Hematopoietic multipotent progenitor cell (in vitro differentiated cells): ENCODE results near the gene NEU4. TPM values are rescaled to one million over a fixed set of nuclear protein-coding genes. Genes with fewer than 3 reads are reported as not detected.

Source experiments
- DNase-seq, 3 donors: peaks; one replicate each; pipeline ENCODE4 v3.0.0-alpha.2; 2011 to 2015; ENCODE audit warnings: low read depth in 2 of 3, low spot score in 2 of 3
- total RNA-seq: library from RNA; depleted of rRNA; stranded (reverse); fragments of >200 nt; gene quantifications from one replicate; pipeline ENCODE4 v1.2.3, GENCODE V29; 2012

The NEU4 gene
- total RNA-seq, 1 donor, result 9.2 TPM

DNA sequence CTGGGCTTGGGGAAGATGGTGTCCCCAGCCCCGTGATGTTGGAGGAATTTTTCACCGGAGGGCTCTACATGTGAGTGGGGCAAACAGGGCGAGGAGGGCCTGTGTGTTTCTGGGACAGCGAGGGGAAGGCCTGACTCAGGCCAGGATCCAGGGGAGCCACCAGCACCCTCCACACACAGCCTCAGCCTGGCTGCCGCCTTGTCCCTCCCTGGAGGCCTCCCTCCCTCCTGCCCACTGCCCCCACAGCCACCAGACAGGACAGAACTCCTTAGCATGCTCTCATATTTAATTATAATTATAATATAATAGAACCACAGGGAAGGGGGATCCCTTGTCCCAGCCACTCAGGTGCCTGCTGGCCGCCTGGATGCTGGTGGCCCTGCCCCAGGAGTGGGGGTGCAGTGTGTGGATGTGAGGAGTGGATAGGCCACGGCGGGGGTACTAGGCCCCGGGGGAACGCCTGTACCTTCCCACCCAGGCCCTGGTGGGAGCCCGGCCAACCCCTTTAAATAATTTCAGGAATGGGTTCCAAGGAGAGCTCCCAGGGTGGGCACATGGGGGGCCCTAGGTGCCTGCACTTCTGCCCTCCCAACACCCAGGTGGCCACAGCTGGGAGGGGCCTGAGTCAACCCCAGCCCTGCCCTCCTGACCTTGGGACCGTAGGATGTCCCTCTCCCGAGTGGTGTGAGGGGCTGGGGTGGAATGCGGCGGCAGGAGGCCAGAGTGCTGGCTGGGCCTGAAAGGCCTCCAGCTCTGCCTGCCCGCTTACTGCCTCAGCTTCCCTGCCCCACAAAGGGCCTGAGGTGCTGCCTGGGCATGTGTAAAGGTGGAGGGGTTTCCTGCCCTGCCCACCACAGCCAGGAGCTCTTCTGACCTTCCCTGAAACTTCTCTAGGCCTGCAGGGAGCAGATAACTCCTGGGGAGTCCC lies 40.9 kb downstream of the NEU4 start:
- no peak for DNase-seq

DNA sequence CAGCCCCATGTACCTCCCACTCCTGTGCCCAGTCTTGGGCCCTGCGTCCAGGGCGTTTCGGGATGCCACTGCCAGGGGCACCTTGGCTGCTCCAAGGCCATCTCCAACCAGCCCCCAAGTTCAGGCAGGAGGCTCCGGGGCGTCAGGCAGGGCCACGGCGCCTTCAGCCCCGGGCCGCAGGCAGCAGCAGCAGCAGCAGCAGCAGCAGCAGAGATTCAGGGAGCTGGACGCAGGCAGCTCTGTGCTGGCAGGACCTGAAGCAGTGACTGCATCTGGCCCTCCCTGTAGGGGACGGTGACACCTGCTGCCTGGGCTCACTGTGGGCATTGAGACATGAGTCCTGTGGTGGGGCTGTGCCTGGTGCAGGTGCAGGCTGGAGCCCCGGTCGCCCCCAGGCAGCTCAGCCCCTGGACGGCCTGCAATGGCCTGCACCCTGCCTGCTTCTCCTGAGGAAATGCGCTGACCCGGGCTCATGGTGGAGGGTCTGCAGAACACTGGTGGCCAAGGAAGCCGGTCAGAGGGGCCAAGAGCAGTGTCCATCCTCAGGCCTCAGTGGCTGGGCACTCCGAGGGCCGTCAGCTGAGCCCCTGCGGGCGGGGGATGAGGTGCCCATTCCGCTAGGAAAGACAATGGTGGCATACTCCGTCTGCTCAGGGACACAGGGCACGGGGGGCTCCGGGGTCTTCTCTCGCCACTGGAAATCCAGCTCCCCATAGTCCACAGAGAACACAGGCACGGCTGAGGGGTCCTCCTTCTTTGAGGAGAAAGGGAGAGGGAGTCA lies 41.7 kb downstream of the NEU4 start:
- no peak for DNase-seq

DNA sequence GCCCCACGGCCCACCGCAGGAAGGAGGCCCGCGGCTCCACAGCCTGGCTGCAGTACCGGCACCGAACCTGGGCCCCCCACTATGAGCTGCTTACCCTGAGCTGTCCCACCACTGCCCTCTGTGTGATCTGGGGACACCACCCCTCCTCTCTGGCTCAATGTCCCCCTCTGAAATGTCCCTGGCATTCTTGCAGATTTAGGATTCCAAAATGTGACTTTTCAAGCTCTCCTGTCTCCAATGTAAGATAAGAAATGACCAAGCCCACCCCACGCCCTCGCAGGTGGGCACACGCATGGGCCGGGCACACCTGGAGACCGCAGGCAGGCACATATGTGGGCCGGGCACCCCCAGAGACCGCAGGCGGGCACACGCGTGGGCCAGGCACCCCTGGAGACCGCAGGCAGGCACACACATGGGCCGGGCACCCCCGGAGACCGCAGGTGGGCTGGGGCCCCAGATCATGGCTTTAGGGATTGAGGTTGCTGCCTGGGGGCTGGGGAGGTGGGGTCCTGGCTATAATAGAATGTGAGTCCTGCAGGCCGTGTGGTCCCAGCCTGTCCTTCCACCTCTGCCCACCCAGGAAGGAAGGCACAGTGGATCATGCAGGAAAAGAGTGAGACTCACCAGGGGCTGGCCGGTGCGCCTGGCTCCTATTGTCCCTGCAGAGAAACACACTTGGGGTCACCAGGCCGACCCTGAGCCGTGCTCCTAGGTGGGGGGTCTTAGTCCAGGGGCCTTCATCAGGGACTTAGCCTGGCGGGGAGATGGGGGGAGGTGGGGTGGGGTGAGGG lies 42.5 kb downstream of the NEU4 start:
- no peak for DNase-seq

DNA sequence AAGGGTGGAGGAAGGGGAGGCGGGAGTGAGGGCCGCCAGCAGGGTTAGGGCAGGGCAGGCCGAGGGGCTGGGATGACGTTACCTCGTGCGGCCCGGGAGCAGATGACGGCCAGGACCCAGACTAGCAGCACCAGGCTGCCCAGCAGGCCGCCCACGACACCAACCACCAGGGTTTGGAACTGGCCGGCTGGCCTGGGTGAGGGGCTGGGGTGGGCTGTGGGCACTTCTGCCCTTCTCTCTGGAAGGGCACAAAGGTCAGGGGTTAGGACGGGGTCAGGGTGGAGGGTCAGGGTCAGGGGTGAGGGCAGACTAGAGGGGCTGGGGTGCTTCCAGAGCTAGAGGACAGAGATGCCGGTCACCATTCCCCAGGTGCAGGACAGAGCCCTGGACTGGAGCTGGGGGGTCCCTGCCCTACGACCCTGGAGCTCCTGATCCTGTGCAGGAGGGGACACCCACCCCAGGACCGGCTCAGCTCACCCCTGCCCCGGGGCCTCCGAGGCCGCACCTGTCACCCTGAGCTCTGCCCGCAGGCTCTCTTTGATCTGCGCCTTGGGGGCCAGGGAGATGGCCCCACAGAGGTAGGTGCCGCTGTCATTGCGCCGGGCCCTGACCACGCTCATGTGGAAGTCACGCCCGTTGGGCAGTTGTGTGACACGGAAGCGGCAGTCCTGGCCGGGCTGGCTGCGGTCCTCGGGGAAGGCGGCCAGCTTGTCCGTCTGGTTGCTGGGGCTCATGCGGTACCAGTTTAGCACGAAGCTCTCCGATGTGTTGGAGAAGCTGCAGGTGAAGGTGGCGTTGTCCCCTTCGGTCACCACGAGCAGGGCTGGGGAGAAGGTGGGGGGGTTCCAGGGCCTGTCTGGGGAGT lies 43.4 kb downstream of the NEU4 start:
- DNase-seq, result no peak

DNA sequence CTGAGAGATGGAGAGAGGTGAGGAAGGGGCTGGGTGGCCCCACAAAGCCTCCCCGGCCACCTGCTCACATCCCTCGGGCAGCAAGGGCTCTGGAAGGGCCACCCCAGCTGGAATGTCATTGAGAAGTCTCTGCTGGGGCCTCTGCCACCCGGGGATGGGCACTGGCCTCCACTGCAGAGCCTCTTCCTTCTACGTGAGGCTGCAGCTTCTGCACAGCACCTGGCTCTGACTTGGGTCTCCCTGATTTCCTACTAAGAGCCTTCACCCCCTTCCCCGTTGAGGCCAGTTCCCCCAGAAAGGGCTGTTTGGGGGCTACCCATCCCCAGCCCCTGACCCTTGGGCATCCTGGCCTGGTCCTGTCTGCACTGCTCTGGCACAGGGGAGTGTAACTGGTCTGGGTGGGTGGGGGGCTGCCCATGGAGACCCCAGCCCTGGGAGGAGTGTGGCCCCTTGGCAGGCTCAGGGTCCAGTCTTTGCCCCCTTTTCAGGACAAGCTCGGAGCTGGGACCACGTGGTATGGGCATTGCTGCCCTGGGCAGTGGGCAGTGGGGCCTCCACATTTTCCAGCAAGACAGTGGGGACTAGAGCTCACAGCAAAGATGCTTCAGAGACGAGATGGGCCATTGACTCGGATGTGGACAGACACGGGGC lies 44.1 kb downstream of the NEU4 start:
- no peak for DNase-seq

DNA sequence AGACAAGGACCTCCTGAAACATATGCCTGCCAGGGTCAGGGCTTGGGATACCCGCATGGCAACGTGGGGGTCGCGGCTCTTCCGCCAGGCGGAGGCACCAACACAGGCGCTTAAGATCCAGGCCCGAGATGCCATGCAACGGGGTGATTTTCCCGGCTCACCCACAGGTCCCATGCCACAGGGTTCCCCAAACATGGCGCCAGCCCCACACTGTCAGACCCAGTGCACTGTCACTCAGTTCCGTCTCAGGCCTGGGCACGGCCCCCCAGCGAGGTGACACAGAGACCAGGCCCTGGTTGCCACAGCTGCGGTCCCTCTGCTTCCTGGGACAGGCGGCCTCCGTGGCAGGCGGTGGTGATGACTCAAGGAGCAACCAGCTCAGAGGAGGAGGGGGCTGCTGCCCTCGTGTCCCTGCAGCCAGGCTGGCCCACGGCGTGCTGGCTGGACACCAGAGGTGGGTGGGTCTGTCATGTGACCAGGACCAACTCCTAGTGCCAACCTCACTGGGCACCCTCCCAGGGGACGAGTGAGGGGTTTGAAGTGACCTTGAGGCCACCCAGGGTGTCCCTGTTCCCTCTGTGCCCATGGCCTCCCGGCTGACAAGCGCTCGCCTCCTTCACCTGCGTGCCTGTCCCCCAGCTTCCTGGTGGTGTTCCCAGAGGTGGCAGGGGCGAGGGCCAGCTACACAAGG lies 44.8 kb downstream of the NEU4 start:
- DNase-seq, result no peak

DNA sequence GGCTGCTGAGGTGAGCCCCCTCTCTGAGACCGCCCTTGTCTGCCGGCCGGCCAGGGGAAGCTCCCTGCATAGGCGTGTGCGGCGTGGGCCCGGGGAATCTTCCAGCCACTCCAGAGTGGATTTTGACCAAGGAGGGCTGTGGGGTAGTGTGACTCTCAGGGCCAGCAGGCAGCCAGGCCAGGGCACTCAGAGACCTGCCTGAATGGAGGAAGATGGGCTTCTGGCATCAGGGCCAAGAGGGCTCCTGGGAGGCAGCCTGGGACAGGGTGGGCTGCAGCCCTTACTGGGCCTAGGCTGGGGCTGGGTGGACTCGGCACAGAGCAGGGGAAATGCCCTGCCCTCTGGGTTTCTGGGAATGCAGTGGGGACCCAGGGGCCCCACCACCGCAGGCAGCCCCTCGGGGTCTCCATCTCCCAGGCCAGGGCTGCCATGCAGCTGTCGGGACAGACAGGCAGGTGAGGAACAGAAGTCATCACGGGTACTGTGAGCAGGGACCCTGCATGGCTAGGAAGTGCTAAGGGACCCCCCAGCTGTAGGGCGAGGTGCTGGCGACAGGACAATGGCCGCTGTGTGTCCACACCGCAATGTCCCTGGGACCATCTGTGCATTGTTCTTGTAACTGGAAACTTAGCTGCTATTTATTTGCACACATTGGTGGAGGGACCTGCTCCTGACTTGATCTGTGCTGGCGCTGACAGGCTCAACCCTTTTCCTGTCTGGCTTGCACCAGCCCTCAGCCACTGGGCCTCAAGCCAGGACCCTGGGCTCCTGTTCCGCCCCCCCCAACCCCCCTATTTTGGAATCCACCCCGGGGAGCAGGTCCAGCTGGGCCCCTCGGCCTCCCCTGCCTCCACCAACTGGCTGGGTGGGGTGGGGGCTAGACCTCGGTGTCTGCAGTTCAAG lies 45.6 kb downstream of the NEU4 start:
- peak in 1 of 3 donors; percentile 56 for DNase-seq

DNA sequence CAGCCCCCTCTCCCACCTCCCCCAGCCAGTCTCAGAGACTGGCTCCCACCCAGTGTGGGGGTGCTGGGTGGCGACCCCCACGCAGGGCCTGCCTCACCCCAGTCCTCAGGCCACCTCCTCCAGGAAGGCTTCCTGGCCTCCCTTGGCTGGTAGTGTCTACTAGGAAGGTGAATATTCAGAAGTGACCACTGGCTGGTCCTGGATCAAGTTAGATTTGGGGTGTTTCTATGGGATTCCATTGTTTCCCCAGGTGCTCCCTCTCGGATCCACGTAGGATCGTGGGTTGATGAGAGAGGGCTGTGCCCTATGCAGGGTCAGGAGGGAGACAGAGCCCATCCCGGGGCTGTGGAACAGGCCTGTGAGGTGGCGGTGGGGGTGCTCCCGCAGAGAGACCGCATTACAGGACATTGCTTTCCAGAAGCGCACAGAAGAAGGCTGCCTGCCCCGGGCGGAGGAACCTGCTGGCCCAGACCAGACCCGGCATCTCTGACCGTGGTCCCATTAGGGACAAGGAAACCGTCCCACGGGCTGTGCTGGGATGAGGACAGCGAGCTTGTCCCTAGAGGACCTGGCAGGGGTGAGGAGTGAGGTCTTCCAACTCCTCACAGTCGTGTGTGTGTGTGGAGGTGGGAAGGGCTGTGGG lies 46.4 kb downstream of the NEU4 start:
- DNase-seq, result no peak

DNA sequence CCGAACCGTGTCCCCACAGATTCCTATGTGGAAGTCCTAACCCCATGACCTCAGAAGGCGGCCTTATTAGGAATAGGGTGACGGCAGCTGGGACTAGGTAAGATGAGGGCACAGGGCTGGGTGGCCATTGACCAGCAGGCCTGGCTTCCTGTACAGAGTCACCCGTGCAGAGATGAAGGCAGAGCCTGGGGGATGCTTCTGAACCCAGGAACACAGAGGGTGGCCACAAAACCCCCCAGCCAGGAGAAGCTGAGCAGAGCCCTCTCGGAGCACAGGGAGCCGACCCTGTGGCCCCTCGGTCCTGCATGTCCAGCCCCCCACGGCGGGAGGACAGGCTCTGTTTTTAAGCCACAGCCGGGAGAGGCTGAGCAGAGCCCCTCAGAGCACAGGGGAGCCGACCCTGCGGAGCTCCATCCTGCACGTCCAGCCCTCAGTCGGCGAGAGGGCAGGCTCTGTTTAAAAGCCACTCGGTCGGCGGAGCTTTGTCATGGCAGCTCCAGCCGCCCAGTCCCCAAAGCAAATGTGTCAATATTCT lies 47.0 kb downstream of the NEU4 start:
- DNase-seq, result no peak

DNA sequence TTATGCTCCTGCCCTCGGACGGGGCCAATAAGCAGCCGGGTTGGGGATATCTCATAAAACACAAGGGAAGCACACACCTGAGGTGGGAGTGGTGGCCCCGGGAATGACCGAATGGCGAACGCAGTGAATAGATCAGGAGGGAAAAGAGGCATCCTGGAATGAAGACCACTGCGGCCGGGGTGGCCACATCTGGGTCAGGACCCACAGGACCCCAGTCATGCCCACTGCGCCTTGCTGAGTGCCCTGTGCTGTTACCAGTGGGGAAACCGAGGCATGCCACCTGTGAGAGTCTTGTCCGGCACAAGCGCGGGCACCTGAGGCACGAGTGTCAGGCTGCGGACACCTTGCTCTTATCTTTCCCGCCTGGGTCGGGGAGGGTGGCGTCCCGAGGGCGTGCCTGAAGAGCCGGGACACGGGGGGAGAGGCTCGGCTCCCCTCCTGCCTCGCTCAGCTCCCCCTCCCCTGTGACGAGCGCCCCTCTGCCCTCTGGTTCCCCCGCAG lies 48.1 kb downstream of the NEU4 start:
- DNase-seq, result no peak

DNA sequence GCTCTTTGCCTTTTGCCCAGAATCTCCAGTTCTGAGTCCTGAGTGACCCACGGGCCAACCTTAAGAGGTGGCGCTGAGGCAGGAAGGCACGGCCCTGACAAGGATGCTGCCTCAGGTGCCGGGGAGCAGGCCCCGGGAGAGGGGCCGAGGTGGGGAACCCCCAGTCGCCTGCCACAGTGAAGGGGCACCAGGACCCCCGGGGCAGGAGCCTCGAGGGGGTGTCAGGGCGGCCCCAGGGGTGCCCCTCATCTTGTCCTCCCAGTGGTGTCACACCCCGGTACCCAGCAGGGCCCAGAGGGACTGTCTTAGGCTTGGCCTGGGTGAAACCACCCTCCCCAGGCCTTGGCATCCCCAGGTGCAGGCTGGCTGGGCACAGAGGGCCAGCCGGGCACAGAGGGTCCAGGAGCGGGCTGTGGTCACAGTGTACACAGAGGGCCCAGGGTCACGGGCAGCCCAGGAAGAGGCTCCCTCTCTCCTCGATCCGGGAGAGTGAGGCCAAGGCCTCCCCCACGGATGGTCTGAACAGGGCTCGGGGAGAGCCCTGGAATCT lies 48.7 kb downstream of the NEU4 start:
- no peak for DNase-seq

DNA sequence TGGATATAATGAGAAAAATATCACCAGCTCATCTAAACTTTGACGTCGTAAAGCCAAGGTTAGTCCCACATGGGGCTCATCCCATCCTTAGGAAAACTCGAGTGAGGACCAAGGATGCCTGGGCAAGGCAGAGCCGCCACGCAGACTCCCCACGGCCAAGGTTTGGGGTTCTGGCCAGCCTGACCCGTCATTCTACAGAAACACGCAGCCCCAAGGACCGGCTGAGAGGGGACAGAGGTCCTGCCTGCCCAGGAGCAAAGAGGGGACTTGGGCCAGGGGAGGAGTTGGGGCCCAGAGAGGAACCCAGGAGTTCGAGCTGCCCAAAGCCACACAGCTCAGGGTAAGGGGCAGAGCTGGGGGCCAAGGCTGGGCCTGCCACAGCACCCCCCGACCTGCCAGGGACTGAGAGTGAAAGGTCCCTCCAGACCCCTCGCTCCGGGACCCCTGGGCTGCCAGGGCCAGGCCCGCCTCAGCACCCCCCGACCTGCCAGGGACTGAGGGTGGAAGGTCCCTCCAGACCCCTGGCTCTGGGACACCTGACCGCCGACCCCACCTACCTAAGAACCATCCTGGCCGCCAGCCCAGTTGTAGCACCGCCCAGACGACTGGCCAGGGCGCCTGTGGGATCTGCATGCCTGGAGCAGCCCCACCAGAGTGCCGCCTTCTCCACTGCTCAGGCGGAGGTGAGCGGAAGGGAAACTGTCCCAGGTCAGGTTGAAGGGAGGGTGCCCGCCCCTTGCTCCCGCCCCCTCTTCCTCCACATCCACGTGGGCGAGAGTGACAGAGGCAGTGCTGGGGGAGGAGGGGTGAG lies 49.4 kb downstream of the NEU4 start, which contains the start of gene PDCD1:
Gene PDCD1 (minus strand): TSS at position 689 of the 811 bp plus-strand sequence. CDS start 56 bp downstream, at position 633.
- DNase-seq, result no peak

DNA sequence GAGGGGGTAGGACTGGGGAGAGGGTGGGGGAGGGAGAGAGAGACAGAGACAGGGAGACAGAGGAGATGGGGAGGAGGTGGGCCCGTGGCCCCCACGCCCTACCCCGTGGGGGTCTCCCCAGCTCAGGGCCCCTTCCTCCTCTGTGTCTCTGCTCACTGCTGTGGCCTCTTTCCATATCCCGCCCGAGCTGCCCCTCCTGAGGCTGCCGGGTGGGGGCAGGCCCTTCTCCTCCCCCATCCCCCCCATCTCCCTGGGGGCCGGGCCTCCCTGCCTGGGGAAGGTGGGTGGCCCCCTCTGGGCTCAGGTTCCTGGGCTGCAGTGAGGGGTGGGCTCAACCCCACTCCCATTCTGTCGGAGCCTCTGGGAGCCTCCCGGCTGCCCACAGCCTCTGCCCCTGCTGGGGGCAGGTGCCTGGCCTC lies 50.0 kb downstream of the NEU4 start:
- no peak for DNase-seq

DNA sequence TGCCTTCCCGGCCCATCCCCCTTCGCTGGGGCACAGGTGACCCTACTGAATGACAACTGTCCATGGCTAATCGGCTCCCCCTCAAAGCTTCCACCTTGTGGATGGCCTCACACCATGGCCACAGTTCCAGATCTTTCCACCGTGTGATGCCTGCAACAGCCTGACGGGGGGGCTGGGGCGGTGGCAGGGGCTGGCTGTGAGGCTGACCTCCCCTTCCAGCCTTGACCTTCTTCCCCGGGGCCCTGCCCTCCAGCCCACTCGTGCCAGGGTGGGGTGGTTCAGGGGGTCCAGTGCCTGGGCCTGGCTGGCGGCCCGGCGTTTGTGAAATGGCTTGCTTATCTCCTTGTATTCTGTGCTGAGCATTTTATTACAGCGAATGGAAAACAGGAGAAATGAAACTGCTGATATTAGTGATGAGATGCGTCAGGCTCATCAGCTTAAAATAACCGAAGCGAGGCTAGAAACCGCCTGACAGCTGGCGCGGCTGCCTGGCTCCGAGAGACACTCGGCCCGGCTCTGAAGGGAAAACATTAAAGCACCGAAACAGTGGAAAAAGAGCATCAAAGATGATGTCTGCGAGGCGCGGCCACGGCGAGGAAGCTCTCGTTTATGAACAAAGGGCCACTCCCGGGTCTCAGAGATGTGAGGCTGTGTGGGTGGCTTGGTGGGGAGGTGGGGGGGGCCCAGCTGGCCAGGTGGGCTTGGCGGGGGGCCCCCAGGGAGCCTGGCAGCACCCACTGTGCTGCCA lies 50.6 kb downstream of the NEU4 start:
- DNase-seq, result no peak
